H1 (cell line): ENCODE results near the gene WNT9B.

ENCODE experiments used
- BCL11A ChIP-seq, 2 experiments: IDR thresholded peaks; one replicate each; pipeline ENCODE4 v1.6.1; 2011; ENCODE audit warnings: low read depth in 2 of 2, low read length in 2 of 2, mild to moderate bottlenecking in 2 of 2
- CTCF ChIP-seq, 3 experiments: IDR thresholded peaks; 1 replicate in 2 of 3; 2 replicates in 1 of 3; pipeline versions ENCODE4 v1.5.1 to v1.6.1; 2011; ENCODE audit warnings: low read length in 3 of 3, mild to moderate bottlenecking in 3 of 3, inconsistent platforms in 2 of 3, low read depth in 1 of 3, moderate library complexity in 1 of 3; ENCODE audit not compliant: insufficient read depth in 1 of 3; ENCODE audit errors: control extremely low read depth in 1 of 3
- E2F6 ChIP-seq: IDR thresholded peaks from 2 replicates; pipeline ENCODE4 v1.6.1; 2012; ENCODE audit warnings: inconsistent platforms
- EP300 ChIP-seq, 2 experiments: IDR thresholded peaks; 1 replicate in 1 of 2; 2 replicates in 1 of 2; pipeline ENCODE4 v1.6.1; 2011 to 2012; ENCODE audit warnings: low read depth in 2 of 2, low read length in 2 of 2, mild to moderate bottlenecking in 2 of 2, borderline replicate concordance in 1 of 2, inconsistent platforms in 1 of 2, moderate library complexity in 1 of 2
- HDAC2 ChIP-seq, 2 experiments: fragments of 300-600 bp in 1 of 2; sonication (generic) in 1 of 2; IDR thresholded peaks; 2 replicates each; pipeline ENCODE4 v1.6.1; 2011 to 2012; ENCODE audit warnings: low read depth in 2 of 2, low read length in 2 of 2, mild to moderate bottlenecking in 2 of 2, moderate library complexity in 2 of 2, borderline replicate concordance in 1 of 2, inconsistent platforms in 1 of 2
- POLR2A ChIP-seq, 2 experiments: IDR thresholded peaks; 1 replicate in 1 of 2; 2 replicates in 1 of 2; pipeline ENCODE4 v1.6.1; 2011; ENCODE audit warnings: low read depth in 2 of 2, low read length in 2 of 2, mild to moderate bottlenecking in 2 of 2; ENCODE audit errors: control extremely low read depth in 1 of 2
- RFX5 ChIP-seq: IDR thresholded peaks from 2 replicates; pipeline ENCODE4 v1.6.1; 2011; ENCODE audit warnings: low read depth, low read length, improper control_type of control experiment, borderline replicate concordance
- TAF1 ChIP-seq: IDR thresholded peaks from 2 replicates; pipeline ENCODE4 v1.6.1; 2011; ENCODE audit warnings: mild to moderate bottlenecking, low read depth, low read length

GRCh38 chr17:46854515-46854914 lies 3.1 kb downstream of the WNT9B start:
- TF ChIP-seq CTCF (IDR thresholded peaks at IDR 0.05; ENCODE audit: control extremely low read depth in 1 of 3, insufficient read depth in 1 of 3, low read depth in 1 of 3, low read length in 3 of 3) (no peak), TAF1 (no peak), EP300 (IDR thresholded peaks at IDR 0.05; ENCODE audit: borderline replicate concordance in 1 of 2, low read depth in 2 of 2, low read length in 2 of 2) (no peak), RFX5 (no peak), E2F6 (no peak), POLR2A (IDR thresholded peaks at IDR 0.05; ENCODE audit: control extremely low read depth in 1 of 2, low read depth in 2 of 2, low read length in 2 of 2) (no peak), HDAC2 (IDR thresholded peaks at IDR 0.05; ENCODE audit: borderline replicate concordance in 1 of 2, low read depth in 2 of 2, low read length in 2 of 2) (no peak), BCL11A (IDR thresholded peaks at IDR 0.05; ENCODE audit: low read depth in 2 of 2, low read length in 2 of 2) (no peak)
